ENCODE data around the gene TDRD7.

The TDRD7 gene

DNA sequence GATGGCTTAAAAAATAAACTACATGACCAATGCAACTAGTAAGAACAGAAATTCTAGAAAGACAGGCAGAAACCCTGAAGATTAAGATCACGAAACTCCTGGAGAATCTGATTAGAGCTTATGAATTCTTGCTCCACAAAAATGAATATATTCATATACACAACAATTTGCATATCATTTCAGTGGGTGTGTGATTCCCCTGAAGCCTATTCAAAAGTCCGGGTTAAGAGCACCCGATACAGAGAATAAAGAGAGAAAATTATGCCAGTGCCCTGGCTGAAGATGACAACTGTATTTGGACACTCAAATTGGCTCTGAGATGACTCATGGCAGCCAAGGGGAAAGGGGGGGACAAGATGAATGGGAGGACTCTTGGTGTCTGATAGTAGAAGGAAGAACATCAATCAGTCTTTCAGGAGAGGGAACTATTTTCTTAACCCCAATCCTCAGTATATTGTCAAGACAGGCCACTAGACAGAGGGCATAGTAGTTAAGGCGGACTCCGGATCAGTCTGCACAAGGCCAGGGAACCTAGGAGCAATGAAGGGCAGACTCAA is 95.6 kb downstream of the TDRD7 start:
- no peak for DNase-seq (ENCODE audit: low read depth)

DNA sequence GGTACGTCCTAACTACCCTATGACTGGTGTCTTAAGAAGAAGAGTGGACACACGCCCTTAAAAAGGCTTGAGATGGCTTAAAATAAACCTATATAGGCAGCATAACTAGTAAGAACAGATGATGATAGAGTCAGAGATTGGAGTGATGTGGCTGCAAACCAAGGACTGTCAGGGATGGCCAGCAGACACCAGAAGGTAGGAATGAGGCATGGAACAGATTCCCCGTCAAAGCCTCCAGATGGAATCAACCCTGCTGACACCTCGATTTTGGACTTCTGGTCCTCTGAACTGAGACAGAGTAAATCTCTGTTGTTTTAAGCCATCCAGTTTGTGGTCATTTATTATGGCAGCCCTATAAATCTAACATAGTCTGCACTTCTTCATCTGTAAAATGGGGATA is 97.0 kb downstream of the TDRD7 start:
- DNase-seq (ENCODE audit: low read depth) = no peak

DNA sequence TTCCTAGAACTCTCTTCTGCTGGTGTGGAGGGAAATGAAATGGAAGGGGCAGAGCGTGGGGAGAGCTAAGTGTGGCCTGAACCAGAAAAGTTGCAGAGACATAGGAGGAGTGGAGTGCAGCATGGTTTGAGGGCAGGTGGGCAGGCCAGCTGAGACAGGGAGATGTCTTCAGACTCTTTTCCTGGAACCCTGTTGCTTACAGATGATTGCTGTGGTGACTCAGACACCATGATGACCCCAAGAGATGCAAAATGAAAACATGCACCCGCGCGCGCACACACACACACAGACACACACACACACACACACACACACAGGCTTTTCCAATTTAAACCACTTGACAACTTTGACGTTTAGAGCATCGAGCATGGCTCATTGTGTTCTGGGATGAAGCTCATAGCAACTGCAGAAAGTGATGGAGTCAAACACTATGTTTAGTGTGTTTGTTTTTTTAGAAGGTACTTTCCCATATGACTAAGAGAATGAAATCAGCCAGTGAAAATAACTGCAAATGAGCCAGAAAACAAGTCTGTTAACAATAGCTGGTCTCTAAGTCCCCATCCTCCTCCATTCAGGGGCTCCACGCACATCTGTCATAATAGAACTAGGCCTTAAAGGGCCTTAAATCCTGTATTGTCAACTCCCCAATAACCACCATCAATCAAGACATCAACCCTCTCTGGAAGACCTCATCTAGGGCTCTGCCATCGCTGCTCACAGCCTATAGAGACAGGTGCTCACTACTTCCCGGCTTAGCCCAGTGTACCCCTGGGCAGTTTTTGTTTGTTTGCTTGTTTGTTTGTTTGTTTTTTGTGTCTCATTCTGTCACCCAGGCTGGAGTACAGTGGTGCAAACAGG is 99.1 kb downstream of the TDRD7 start:
- no peak for DNase-seq (ENCODE audit: low read depth)

DNA sequence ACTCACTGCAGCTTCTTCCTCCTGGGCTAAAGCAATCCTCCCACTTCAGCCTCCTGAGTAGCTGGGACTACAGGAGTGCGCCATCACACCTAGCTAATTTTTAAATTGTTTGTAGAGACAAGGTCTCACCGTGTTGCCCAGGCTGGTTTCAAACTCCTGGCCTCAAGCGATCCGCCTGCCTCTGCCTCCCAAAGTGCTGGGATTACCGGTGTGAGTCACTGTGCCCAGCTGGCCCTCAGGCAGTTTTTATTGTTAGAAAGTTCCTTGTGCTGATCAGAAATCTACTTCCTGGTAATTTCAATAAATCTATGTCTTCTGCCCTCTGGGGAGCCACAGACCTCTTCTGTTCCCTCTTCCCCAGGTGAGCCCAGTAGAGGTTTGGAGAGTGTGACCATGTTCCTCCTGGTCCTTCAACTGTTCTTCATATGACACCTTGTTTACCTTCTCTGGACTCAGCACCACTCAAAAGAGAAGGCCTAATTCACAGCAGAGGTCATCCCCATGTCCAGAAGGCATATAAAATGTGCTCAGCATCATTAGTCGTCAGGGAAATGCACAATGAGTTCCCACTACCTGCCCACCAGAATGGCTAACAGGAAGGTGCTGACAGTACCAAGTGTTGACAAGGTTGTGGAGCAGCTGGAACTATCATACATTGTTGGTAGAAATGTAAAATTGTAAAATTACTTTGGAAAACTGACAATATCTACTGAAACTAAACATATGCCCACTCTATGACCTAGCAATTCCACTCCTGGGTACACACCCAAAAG is 99.9 kb downstream of the TDRD7 start:
- DNase-seq (ENCODE audit: low read depth) = no peak

DNA sequence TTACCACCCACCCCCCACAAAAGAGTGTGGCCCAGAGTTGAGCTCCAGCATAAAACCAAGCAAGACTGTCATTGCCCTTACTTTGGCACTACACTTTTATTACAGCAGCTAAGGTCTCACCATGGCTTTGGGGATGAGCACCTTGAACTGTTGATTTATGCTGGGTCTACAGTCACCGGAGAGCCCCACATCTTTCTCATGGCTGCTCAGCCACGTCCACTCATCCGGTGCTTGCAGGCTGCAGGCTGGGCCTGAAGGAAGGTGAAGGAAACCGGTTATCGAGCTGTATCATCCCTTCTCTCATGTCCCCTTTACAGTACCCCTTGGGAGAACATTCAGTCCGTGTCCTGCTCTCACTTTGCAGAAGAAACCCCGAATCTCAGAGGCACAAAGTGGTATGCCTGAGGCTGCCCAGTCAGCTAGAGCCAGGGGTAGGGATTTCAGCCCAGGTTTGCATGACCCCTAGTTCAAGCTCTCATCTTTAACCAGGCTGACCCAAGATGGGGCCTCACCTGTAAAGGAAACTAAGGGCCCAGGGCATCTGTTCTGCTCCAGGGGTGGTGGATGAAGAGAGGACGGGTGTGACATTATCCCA is 101.2 kb downstream of the TDRD7 start:
- DNase-seq (ENCODE audit: low read depth) = no peak

DNA sequence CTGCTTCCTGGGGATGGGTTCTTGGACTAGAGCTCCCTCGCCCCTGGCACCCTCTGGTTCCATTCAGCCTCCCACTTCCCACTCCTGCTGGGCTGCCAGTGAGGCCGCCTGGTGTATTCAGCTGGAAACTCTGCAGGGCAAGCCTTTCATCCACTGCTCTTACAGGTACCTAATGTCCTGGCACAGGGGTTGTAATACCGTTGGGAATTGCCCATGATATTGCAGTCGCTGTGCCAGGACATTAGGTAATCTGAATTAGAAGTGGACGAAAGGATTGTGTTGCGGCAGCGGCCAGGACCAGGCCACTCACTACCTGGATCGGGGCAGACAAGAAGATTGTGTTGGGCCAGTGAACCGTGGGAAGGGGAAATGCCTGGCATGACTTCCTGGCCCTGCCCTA is 102.6 kb downstream of the TDRD7 start:
- no peak for DNase-seq (ENCODE audit: low read depth)

DNA sequence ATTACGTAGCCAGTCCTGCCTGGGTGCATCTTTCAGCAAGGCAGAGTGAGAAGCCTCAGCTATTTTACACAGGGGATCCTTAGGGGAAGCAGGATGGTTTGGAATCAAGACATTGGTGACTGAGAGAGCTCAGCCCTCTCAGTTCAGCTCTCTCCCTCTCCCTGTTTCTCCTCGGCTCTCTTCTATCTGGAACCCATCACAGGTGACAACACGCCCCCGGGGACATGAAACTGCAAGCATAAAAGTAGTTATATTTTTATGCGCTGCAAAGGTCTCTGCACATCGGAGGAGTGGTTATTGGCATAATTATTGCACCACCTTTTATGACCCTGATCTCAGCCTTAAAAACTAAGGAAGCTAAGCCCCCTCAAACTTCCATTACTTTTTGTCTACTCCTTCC is 103.8 kb downstream of the TDRD7 start:
- no peak for DNase-seq (ENCODE audit: low read depth)

DNA sequence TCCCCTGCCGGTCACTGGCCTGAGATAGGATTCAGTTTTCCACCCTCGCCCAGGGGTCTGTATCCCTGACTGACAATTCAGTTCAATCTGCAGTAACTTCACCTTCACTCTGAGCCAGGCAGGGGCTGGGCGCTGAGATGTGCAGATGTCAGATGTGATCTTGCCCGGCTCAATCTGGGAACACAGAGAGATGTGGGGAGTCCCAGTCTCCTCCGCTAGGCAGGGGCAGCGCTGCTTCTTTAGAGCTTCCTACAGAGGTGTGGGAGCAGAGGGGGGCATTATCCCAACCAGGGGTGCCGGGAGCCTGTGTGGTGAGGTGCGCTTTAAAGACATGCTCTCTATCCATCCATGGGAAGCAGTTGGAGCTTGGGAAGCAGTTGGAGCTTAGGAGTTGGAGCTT is 104.2 kb downstream of the TDRD7 start:
- no peak for DNase-seq (ENCODE audit: low read depth)

DNA sequence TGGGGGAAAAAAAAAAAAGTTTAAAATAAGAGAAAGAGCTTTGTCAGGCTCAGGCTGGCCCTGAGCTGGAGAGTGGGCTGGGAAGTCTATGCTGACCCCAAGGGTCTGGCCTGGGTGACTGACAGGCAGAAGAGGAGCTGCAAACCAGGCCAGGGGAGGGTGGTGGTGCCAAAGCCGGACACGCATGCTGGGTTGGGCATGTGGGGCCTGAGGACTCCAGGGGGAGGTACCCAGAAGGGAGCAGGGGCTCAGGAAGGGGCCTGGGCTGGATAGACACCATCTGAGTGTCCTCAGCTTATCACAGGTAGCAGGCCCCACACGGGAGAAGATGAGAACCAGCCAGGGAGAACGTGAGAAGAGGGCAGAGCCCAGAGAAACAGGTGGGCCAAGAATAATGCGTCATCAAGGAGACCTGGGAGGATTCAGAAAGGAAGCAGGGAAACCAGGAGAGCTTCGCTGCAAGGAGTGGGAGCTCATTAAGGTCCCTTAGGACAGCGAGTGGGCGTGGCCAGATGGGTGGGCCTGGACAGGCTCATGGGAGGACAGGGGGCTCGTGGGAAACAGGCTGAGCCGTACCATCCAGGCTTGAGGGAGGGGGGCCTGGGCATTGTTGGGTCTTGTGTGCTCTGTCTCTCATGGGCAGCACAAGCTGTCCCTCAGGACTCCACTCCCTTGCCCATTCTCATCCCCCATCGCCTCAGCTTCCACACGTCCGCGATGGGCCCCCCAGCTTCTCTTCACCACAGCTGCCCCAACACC is 105.6 kb downstream of the TDRD7 start:
- no peak for DNase-seq (ENCODE audit: low read depth)

DNA sequence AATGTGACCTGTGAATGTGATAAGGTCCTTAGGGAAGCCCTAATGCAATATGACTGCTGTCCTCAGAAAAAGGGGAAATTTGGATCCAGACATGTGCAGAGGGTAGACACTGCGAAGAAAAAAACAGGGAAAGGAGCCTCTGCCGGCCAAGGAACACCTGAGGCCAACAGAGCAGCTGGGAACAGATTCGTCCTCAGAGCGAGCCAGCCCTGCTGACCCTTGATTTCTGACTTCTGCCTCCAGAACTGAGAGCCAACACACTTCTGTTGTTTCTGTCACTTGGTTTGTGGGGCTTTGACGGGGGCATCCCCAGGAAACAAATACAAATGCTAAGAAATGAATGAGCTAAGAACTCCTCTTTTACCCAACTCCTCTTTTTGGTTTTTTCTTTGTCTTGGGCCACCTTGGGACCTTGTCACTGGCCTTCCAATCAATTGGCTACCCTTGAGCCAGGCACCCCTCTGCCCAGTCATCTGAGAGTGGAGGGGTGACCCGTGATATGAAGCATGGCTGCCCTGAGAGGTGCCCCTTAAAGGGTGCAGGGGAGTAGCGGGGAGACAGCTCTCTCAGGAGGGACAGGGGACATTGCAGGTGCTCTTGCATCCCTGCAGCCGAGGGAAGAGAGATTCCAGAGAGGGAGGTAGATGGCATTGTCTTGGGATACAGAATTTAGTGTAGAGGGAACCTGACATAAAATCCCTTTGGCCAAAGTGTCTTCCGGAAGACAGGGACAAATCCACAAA is 106.4 kb downstream of the TDRD7 start:
- DNase-seq (ENCODE audit: low read depth) = no peak

DNA sequence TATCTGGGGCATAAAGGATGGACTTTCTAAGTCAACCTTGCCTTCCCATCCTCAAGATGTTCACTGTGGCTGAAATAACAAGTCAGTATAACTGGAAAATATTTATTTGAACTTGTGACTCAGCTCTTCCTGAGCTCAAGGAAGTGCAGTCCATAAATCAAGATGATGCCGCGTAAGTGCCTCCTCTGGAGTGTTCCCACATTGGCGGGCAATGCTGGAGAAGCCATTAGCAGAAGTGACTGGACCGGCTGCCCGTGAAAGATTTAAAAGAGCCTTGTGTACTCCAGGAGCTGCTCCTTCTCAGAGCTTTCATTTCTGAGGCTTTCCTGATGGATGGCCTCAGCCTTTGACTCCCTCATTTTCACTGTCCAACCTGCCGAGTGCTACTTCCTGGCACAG is 107.0 kb downstream of the TDRD7 start:
- DNase-seq (ENCODE audit: low read depth) = peak; percentile 37

DNA sequence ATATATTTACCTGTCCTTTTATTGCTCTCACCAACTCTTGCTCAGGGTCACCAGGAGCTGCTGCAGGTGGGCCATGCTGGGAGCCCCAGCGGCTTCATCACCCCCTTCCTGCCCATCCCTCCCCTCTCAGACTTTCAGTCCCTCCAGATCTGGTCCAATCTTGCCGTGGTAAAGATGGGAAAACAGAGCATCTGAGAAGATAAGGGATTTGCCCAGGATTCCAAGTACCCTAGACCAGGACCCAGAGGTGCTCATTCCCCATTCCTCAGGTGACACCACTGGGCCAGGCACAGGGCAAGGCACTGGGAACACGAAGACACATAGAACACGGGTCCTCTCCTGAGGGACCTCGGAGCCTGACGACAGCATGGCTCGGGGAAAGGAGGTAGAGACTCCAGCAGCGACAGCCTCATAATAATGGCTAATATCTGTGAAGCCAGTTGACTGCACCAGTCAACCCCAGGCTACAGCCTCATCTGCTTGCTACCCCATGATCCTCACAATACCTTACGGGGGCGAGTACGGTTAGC is 107.6 kb downstream of the TDRD7 start:
- no peak for DNase-seq (ENCODE audit: low read depth)

DNA sequence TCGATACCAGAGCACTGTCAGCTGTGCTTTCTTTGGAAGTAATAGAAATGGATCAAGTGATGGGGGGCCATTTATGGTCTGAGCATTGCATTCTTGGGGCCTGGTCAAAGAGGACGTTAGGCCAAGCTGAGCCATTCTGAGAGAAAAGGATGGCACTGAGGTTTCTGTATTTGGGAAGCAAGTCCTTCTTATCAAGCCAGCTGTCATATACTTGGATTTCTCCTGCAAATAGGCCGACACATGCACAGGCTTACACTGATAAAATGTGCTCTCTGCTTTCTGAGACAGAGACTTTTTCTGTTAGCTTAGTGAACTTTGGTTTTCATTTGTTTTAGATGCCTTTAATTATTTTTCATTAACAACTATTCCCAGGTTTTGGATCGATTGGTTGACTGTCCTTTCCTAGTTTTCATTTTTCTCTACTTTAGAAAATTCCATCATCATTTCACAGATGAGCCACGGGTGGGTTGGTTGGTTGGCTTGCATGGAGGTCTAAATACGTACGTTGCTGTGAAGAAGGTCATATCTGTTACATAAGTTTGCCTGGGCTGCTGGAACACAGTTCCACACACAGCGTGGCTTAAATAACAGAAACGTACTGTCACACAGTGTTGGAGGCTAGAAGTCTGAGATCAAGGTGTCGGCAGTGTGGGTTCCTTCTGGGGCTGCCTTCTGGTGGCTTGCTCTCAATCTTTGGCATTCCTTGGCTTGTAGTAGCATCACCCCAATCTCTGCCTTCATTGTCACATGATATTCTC is 109.9 kb downstream of the TDRD7 start:
- no peak for DNase-seq (ENCODE audit: low read depth)

DNA sequence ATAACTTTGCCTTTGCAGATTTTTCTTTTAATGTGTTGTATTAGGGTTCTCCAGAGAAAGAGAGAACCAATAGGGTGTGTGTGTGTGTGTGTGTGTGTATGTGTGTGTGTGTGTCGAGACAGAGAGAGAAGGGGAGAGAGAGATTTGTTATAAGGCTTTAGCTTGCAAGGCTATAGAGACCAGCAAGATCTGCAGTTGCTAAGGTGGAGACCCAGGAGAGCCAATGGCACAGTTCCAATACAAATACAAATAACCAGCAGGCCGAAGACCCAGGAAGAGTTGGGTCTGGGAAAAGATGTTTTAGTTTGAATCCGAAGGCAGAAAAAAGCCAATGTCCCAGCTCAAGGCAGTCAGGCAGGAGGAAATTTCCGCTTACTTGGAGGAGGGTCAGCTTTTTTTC is 112.5 kb downstream of the TDRD7 start:
- DNase-seq (ENCODE audit: low read depth) = no peak

DNA sequence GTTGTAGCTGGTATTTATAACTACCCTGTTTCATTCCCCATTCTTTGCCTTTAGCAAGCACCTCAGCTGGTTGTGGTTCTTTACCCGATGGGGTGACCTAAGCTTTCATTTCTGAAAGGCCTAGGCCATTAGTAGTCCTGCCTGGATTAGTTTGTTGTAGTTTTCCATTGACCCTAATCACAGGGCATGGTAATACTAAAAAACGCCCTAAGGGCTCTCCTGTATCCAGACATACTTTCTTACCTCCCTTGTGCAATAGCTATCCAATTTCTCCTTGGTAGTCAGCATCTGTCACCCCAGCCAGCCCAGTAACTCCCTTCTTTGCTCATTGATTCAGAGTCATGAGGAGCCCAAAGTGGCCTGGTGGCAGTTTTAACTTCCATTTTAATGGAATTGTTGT is 113.6 kb downstream of the TDRD7 start:
- DNase-seq (ENCODE audit: low read depth) = no peak

DNA sequence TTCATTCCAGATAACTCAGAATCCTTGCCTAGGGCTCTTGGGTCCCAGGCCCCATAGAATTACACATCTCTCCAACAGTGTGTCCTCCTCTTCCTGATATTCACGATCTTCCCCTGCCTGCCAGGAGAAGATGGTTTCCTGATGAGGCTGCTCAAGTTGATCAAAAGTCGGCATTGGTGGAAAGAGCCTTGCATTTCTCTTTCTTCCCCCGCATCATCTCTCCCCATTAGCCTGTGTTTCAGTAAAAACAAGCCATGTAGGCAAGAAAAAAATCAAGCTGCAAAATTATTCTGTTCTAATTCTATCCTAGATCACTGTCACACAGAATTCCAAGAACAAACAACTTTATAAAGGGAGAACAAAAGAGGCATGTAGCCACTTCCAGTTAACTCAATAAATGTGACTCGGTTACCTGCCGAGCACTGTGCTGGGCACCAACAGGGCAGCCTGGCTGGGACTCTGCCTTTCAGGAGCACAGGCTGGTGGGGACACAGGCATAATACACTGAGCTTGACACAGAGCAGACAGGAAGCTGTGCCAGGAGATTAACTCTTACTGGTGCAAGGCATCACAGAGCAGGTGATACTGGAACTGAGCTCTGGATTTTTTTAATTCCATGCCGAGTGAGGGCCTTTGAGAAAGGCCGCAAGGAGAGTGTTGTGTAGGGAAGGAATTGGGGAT is 115.1 kb downstream of the TDRD7 start:
- no peak for DNase-seq (ENCODE audit: low read depth)

DNA sequence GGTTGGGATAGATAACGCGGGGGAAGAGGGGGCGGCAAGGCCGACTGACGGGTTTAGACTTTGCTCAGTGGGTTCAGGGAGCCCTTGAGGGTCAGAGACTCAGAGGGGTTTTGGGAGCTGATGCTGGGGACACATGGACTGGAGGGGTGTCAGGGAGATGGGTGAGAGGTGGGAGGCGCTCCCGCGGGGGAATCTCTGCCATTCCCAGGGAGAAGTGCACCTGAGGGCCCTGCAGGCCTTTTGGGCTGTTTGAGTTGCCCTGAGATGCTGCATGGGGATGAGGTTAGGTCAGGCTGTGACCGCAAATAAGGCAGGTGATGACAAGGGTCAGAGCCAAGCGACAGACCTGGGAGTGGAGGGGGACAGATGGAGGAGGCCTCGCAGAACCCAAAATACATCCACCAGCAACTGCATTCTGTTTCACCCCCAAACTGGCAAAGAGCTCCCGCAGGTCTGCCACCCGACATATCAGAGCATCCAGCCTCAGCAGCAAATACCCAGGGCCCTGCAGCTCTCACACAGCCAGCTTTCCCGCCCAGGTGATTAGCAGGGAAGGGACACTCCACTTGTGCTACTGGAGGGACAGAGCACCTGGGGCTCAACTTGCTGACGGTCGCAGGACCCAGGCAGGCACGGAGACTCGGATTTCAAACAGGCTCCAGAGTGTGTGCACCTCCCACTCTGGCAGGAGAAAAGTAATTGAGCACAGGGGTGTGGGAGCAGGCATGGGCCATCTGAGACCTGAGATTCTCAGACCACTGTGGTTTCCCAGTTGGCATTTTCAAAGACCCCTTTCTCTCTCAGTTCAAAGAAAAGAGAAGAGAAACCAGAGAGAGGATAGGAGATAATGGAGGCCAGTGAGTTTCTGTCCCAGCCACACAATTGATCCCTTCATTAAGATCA is 116.0 kb downstream of the TDRD7 start:
- DNase-seq (ENCODE audit: low read depth) = no peak

DNA sequence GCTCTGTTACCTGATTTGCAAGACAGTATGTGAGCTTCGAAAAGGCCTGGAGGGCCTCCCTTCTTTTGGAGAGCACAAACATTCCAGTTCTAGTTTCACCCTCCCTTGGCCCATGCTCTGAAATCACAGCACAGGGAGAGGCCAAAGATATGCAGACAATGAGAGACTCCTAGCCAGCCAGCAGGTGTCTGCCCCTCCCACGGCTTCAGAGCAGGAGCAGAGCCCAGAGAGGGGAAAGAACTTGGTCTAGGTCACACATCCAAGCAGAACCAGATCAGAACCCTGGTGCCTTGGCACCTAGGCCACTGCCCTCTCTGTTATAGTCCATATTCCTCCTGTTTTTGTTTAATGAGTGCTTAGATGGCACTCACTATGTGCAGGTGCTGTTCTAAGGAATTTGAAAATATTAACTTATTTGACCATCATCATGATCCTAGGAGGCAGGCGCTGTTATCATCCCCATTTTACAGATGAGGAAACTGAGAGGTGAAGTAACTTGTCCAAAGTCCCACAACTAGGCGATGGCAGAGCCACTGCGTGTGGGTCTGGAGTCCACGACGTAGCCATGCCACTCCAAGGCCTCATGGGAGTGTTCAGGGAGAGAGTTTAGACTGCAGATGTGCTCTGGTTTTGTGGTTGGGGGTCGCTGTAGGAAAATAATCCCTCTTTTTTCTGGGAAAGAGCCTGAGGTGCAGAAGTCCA is 116.8 kb downstream of the TDRD7 start:
- DNase-seq (ENCODE audit: low read depth) = no peak
